HepG2 (cell line): ENCODE measurements around the gene DIO2. TPM values are rescaled to one million over a fixed set of nuclear protein-coding genes. Genes with fewer than 3 reads are reported as not detected.

Experiments used
- ATAC-seq: fragments of 200-7000 bp; cut with Tn5 transposase; 3 replicates; pipeline ENCODE4 v1.9.1; 2020; ENCODE audit warnings: mild to moderate bottlenecking, moderate library complexity
- BruUV-seq: library from RNA; stranded (reverse); fragments of 400-500 nt; replicated peaks from 2 replicates; lab custom pipeline; 2021; lab: Mats Ljungman, UMichigan
- CTCF ChIA-PET: fragments of 300-600 bp; formaldehyde crosslinking; extraction: SDS; loops from one replicate; lab custom pipeline; 2021; ENCODE audit warnings: low total read pairs, inconsistent platforms, low intra/inter-chr PET ratio; lab: Yijun Ruan, JAX
- POLR2A ChIA-PET: fragments of 350-600 bp; sonication (Branson Sonifier 250); formaldehyde crosslinking; loops from one replicate; lab custom pipeline; 2020; ENCODE audit warnings: antibody characterized with exemption, inconsistent platforms; lab: Yijun Ruan, JAX
- DNase-seq: peaks from one replicate; pipeline ENCODE4 v3.0.0-alpha.2; 2015; ENCODE audit warnings: low spot score
- FAIRE-seq: peaks from 3 replicates; lab custom pipeline; 2011; peaks lifted over from hg19 to GRCh38; lab: Jason Lieb, UNC
- H2AFZ ChIP-seq: one replicate; pipeline ENCODE4 v1.6.1; 2011; ENCODE audit warnings: low read length, inconsistent platforms
- H3K27ac ChIP-seq: fragments of 300-600 bp; 3 replicates; pipeline ENCODE4 v1.8.0; 2011; ENCODE audit warnings: mixed run types, mild to moderate bottlenecking, mixed read lengths, low read length, inconsistent platforms; ENCODE audit not compliant: insufficient read depth; ENCODE audit errors: extremely low read length
- H3K27me3 ChIP-seq, 2 experiments: fragments of 200-600 bp in 1 of 2; 2 replicates in 1 of 2; 3 replicates in 1 of 2; pipeline versions ENCODE4 v1.6.0 to v1.8.0; 2011; ENCODE audit warnings: low read length in 2 of 2, mild to moderate bottlenecking in 2 of 2, moderate library complexity in 2 of 2, inconsistent platforms in 1 of 2; ENCODE audit not compliant: insufficient read depth in 2 of 2, control insufficient read depth in 1 of 2
- H3K36me3 ChIP-seq, 2 experiments: fragments of 200-600 bp in 1 of 2; replicated peaks in 1 of 2; 2 replicates in 1 of 2; 3 replicates in 1 of 2; pipeline versions ENCODE4 v1.5.1 to v1.8.0; 2011; ENCODE audit warnings: low read length in 2 of 2, inconsistent platforms in 1 of 2; ENCODE audit not compliant: insufficient read depth in 2 of 2, control insufficient read depth in 1 of 2
- H3K4me1 ChIP-seq: 2 replicates; pipeline ENCODE4 v1.5.1; 2012; ENCODE audit warnings: low read length, inconsistent platforms; ENCODE audit not compliant: insufficient read depth
- H3K4me2 ChIP-seq: 2 replicates; pipeline ENCODE4 v1.6.0; 2011; ENCODE audit warnings: low read depth, low read length, inconsistent platforms
- H3K4me3 ChIP-seq, 3 experiments: fragments of 200-600 bp in 1 of 3; sonication (generic), shearing (Covaris generic) in 1 of 3; replicated peaks in 1 of 3; 2 replicates each; pipeline ENCODE4 v1.5.1; 2011 to 2016; ENCODE audit warnings: low read length in 3 of 3, inconsistent platforms in 2 of 3, low read depth in 2 of 3, mild to moderate bottlenecking in 2 of 3, control low read depth in 1 of 3, mixed read lengths in 1 of 3; ENCODE audit not compliant: insufficient read depth in 1 of 3
- H3K79me2 ChIP-seq: one replicate; pipeline ENCODE4 v1.6.1; 2011; ENCODE audit warnings: low read length, inconsistent platforms; ENCODE audit not compliant: insufficient read depth
- H3K9ac ChIP-seq: 2 replicates; pipeline ENCODE4 v1.6.0; 2011; ENCODE audit warnings: mild to moderate bottlenecking, low read depth, low read length, inconsistent platforms; ENCODE audit not compliant: insufficient read depth
- H3K9me3 ChIP-seq: 2 replicates; pipeline ENCODE4 v1.5.1; 2012; ENCODE audit warnings: mild to moderate bottlenecking, low read length
- H4K20me1 ChIP-seq: 2 replicates; pipeline ENCODE4 v1.6.0; 2011; ENCODE audit warnings: inconsistent platforms, mild to moderate bottlenecking, low read length, moderate library complexity; ENCODE audit not compliant: insufficient read depth
- GATAD1 ChIP-seq: IDR thresholded peaks from 2 replicates; pipeline ENCODE4 v1.6.1; 2016; ENCODE audit warnings: missing genetic modification reagents, missing compliant biosample characterization
- MAFG ChIP-seq: sonication (generic); formaldehyde crosslinking; IDR thresholded peaks from 2 replicates; pipeline ENCODE4 v1.5.1; 2020; ENCODE audit warnings: mild to moderate bottlenecking, missing genetic modification reagents
- MEIS1 ChIP-seq: sonication (generic); formaldehyde crosslinking; IDR thresholded peaks from 2 replicates; pipeline ENCODE4 v1.9.0; 2021; ENCODE audit warnings: mild to moderate bottlenecking, missing genetic modification reagents, moderate library complexity, borderline replicate concordance
- PHF21A ChIP-seq: sonication (generic); formaldehyde crosslinking; IDR thresholded peaks from 2 replicates; pipeline ENCODE4 v1.5.0; 2020; ENCODE audit warnings: mild to moderate bottlenecking, missing genetic modification reagents
- RBM22 ChIP-seq: fragments of 200-400 bp; formaldehyde crosslinking; optimal IDR thresholded peaks from 2 replicates; pipeline ENCODE3; 2017; ENCODE audit warnings: mild to moderate bottlenecking, low read length, moderate library complexity
- REL ChIP-seq: sonication (generic); formaldehyde crosslinking; conservative IDR thresholded peaks from 2 replicates; pipeline ENCODE4 v1.8.0; 2022; ENCODE audit warnings: mild to moderate bottlenecking, missing genetic modification reagents, moderate library complexity
- SIX1 ChIP-seq: sonication (generic); formaldehyde crosslinking; IDR thresholded peaks from 2 replicates; pipeline ENCODE4 v1.4.0; 2020; ENCODE audit warnings: missing genetic modification reagents, borderline replicate concordance
- XBP1 ChIP-seq: sonication (generic); formaldehyde crosslinking; IDR thresholded peaks from 2 replicates; pipeline ENCODE4 v1.5.0; 2020; ENCODE audit warnings: missing genetic modification reagents
- ZC3H4 ChIP-seq: sonication (generic); formaldehyde crosslinking; IDR thresholded peaks from 2 replicates; pipeline ENCODE4 v1.4.0; 2020; ENCODE audit warnings: missing genetic modification reagents, borderline replicate concordance
- ZFP90 ChIP-seq: sonication (generic); formaldehyde crosslinking; IDR thresholded peaks from 2 replicates; pipeline ENCODE4 v1.8.0; 2022; ENCODE audit warnings: missing genetic modification reagents, mild to moderate bottlenecking, inconsistent platforms, borderline replicate concordance
- ZNF3 ChIP-seq: IDR thresholded peaks from 2 replicates; pipeline ENCODE4 v1.7.0; 2017; ENCODE audit warnings: inconsistent platforms
- ZNF503 ChIP-seq: sonication (generic); formaldehyde crosslinking; IDR thresholded peaks from 2 replicates; pipeline ENCODE4 v1.4.0; 2020; ENCODE audit warnings: missing genetic modification reagents
- WGBS: methylation state at CpG from one replicate; pipeline ENCODE4 v1.1.6; 2017; ENCODE audit warnings: low lambda C conversion rate; 5-methylcytosine and 5-hydroxymethylcytosine counted together
- in situ Hi-C: cut with HindIII; loops from 2 replicates; pipeline ENCODE4 v1.10.0; 2017; ENCODE audit warnings: low pct_unique_long_range_greater_than_20kb; ENCODE audit not compliant: extremely low pct_ligation_motif_present
- intact Hi-C: fragments of 100-400 bp; cut with micrococcal nuclease; formaldehyde crosslinking; loops from one replicate; pipeline ENCODE4 v1.10.0; 2022; ENCODE audit not compliant: unreplicated experiment
- polyA plus RNA-seq, 8 experiments: library from polyadenylated mRNA; depleted of rRNA in 3 of 8; stranded (reverse) in 7 of 8; unstranded in 1 of 8; fragments of >200 nt; fragmentation: Illumina TruSeq in 4 of 8; extraction: Trizol in 4 of 8; gene quantifications; 2 replicates each; pipeline versions ENCODE4 v1.2.1 to v1.2.3, GENCODE V29; 2011 to 2016; ENCODE audit warnings: low read depth in 4 of 8, missing spikeins in 1 of 8, mixed read lengths in 1 of 8; ENCODE audit not compliant: insufficient read depth in 1 of 8
- total RNA-seq, 5 experiments: library from RNA; depleted of rRNA; stranded (reverse); fragments of >200 nt; fragmentation: Illumina TruSeq; extraction: Trizol; gene quantifications; 2 replicates each; pipeline ENCODE4 v1.2.3, GENCODE V29; 2016; ENCODE audit warnings: low read depth in 1 of 5

The DIO2 gene
- total and polyA plus RNA-seq, 2 of the 13 experiments (the other 11 are each of a cell fraction or from before 2014, with no cell fraction given), result not detected

GRCh38 chr14:80206351-80207080 is 4.8 kb downstream of the DIO2 start:
- no TSS peak for BruUV-seq

More at GRCh38 chr14:80206351-80207080, 4.8 kb downstream of the DIO2 start:
- Histone ChIP-seq H2AFZ (no peak overlapping the region), H3K27me3 (no peaks in the 10 kb centered on the region), H3K9me3 (no peaks in the 10 kb centered on the region), H4K20me1 (no peaks in the 10 kb centered on the region), H3K4me3 (no peak overlapping the region), H3K79me2 (no peaks in the 10 kb centered on the region), H3K36me3 (no peaks in the 10 kb centered on the region), H3K4me1 (no peaks in the 10 kb centered on the region), H3K4me2 (no peak overlapping the region), H3K9ac (no peak overlapping the region), H3K27ac (no peak overlapping the region)
- ChIA-PET POLR2A (no interaction called here), CTCF (no interaction called here)
- no peak for TF ChIP-seq MAFG (CRISPR knock-in tag)
- TF ChIP-seq ZC3H4 (CRISPR knock-in tag), result no peak
- TF ChIP-seq RBM22, result no peak
- TF ChIP-seq ZFP90 (CRISPR knock-in tag), result no peak
- TF ChIP-seq XBP1 (CRISPR knock-in tag), result no peak
- TF ChIP-seq GATAD1, result no peak
- no peak for TF ChIP-seq SIX1 (CRISPR knock-in tag)
- TF ChIP-seq ZNF503, result no peak
- TF ChIP-seq ZNF3 (CRISPR knock-in tag), result no peak
- TF ChIP-seq REL, result no peak
- TF ChIP-seq PHF21A, result no peak
- no peak for TF ChIP-seq MEIS1 (CRISPR knock-in tag)
- ATAC-seq (no peak), FAIRE-seq (no peak), DNase-seq (no peak)
- in situ Hi-C loops, result loop anchor here (25.0 kb wide), 2 partner anchors 381 to 631 kb away; no protein-coding TSS in a partner anchor
- intact Hi-C loops, result no loop called here
- WGBS, result 42% methylated on average over 8 of the region's 8 CpGs
